MCF 10A (cell line): ENCODE data around the gene PUM2. TPM values are rescaled to one million over a fixed set of nuclear protein-coding genes. Genes with fewer than 3 reads are reported as not detected.
A peak's percentile ranks its signal among the peaks of the same experiment; 100 is the strongest.

Experiments
- BruUV-seq: library from RNA; stranded (reverse); fragments of 400-500 nt; replicated peaks from 2 replicates; lab custom pipeline; 2021; lab: Mats Ljungman, UMichigan
- CTCF ChIA-PET: fragments of 300-600 bp; sonication (Branson Sonifier 250); formaldehyde crosslinking; extraction: SDS; loops from one replicate; lab custom pipeline; 2021; ENCODE audit warnings: antibody characterized with exemption, inconsistent platforms; lab: Yijun Ruan, JAX
- POLR2A ChIA-PET: fragments of 300-600, 350-650 bp; sonication (Branson Sonifier 250); formaldehyde crosslinking; extraction: SDS; loops from one replicate; lab custom pipeline; 2020; ENCODE audit warnings: antibody characterized with exemption, inconsistent platforms; lab: Yijun Ruan, JAX
- DNase-seq: peaks from one replicate; pipeline ENCODE4 v3.0.0-alpha.2; 2018; ENCODE audit not compliant: unreplicated experiment
- H3K27ac Mint-ChIP-seq: one replicate; pipeline ENCODE4 v1.8.0; 2022; ENCODE audit warnings: mild to moderate bottlenecking, low read depth, mixed read lengths; ENCODE audit not compliant: unreplicated experiment
- H3K27me3 Mint-ChIP-seq: one replicate; pipeline ENCODE4 v1.8.0; 2022; ENCODE audit warnings: mixed read lengths; ENCODE audit not compliant: insufficient read depth, unreplicated experiment
- H3K36me3 Mint-ChIP-seq: one replicate; pipeline ENCODE4 v1.8.0; 2022; ENCODE audit warnings: mild to moderate bottlenecking, moderate library complexity, mixed read lengths; ENCODE audit not compliant: insufficient read depth, unreplicated experiment
- H3K4me1 Mint-ChIP-seq: one replicate; pipeline ENCODE4 v1.8.0; 2022; ENCODE audit warnings: mixed read lengths; ENCODE audit not compliant: insufficient read depth, unreplicated experiment
- H3K4me3 Mint-ChIP-seq: one replicate; pipeline ENCODE4 v1.8.0; 2022; ENCODE audit warnings: mild to moderate bottlenecking, moderate library complexity, mixed read lengths; ENCODE audit not compliant: unreplicated experiment
- H3K9me3 Mint-ChIP-seq: one replicate; pipeline ENCODE4 v1.8.0; 2022; ENCODE audit warnings: mixed read lengths; ENCODE audit not compliant: unreplicated experiment
- intact Hi-C: fragments of 100-400 bp; cut with micrococcal nuclease; formaldehyde crosslinking; loops from 2 replicates; pipeline ENCODE4 v1.14.1; 2022
- total RNA-seq: library from RNA; stranded (reverse); gene quantifications from 2 replicates; pipeline ENCODE4 v1.2.3, GENCODE V29; 2022
- TF ChIP-seq, protein P1 (sequence below): fragments of 200-600 bp; IDR thresholded peaks from one replicate; pipeline ENCODE4 v1.8.0; 2022; ENCODE audit warnings: antibody characterized with exemption, mild to moderate bottlenecking; ENCODE audit not compliant: unreplicated experiment

Gene PUM2
- total RNA-seq, 1 experiment from 2014 or later, result 86.7 TPM

DNA sequence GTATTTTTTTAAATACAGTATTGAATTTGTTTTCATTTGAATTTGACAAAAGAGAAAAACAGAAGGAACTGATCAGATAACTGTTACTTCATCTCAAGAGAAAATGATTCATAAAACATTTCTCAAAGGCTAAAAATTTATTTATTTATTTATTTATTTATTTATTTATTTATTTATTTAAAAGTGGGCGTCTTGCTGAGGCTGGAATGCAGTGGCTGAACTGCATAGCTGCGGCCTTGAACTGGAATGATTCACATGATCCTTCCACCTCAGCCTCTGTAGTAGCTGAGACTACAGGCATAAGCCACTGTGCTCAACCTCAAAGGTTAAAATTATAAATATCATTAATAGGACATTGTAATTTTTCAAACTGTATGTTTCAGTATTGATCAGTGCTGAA, 4.5 kb upstream of the PUM2 start:
- intact Hi-C loops, result no loop called here
- H3K27ac Mint-ChIP-seq, result no peak overlapping the region
- CTCF ChIA-PET, result interaction anchor here (0.6 to 2.0 kb wide), 4 partner anchors 13 to 67 kb away, joined by 3 to 7 read pairs (median 4); no protein-coding TSS in a partner anchor
- H3K36me3 Mint-ChIP-seq, result peaks cover 6% of the 10 kb centered on the region
- no TSS peak for BruUV-seq
- TF ChIP-seq, protein P1, sequence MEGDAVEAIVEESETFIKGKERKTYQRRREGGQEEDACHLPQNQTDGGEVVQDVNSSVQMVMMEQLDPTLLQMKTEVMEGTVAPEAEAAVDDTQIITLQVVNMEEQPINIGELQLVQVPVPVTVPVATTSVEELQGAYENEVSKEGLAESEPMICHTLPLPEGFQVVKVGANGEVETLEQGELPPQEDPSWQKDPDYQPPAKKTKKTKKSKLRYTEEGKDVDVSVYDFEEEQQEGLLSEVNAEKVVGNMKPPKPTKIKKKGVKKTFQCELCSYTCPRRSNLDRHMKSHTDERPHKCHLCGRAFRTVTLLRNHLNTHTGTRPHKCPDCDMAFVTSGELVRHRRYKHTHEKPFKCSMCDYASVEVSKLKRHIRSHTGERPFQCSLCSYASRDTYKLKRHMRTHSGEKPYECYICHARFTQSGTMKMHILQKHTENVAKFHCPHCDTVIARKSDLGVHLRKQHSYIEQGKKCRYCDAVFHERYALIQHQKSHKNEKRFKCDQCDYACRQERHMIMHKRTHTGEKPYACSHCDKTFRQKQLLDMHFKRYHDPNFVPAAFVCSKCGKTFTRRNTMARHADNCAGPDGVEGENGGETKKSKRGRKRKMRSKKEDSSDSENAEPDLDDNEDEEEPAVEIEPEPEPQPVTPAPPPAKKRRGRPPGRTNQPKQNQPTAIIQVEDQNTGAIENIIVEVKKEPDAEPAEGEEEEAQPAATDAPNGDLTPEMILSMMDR, result no peak
- POLR2A ChIA-PET, result interaction anchor here (1.0 to 7.3 kb wide), 3 partner anchors 10 to 251 kb away, joined by 3 to 91 read pairs (median 4); no protein-coding TSS in a partner anchor
- H3K4me3 Mint-ChIP-seq, result no peak overlapping the region
- no peaks in the 10 kb centered on the region for H3K27me3 Mint-ChIP-seq
- DNase-seq, result no peak
- no peaks in the 10 kb centered on the region for H3K9me3 Mint-ChIP-seq
- H3K4me1 Mint-ChIP-seq, result peaks cover 10% of the 10 kb centered on the region

DNA sequence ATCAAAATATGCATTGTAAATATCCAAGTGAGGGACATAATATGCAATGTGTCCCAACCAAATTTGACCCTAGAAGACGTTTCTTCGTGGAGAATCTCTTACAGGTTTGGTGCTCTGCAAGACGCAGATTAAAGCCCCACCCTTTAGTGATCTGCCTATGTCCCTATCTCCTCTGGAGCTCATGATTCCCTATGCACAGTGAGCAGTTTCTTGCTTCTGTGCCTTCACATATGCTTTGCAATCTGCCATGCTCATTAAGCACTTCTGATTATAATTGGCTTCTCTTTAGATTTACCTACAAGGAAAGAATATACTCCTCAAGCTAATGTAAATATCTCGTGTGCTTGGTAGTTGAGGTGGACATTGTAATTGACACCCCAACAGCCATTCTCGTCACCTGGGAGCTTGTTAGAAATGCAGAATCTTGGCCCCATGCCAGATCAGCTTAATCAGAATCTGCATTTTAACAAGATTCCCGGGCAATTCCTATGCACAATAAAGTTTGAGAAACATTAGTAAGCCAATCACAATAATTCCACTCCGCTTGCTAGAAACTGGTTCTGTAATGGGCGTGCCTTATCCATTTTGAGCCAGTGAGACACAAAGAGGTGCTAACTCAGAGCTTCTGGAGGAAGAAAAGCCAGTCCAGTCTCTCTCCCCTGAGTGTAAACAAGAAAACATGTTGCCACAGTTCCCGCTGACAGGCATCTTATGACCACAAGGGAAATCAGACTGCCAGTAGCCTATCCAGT, 2.8 kb upstream of the PUM2 start:
- TF ChIP-seq, protein P1, result no peak
- no TSS peak for BruUV-seq
- Mint-ChIP-seq H3K4me1 (peaks cover 14% of the 10 kb centered on the region), H3K27me3 (no peaks in the 10 kb centered on the region), H3K4me3 (no peak overlapping the region), H3K36me3 (peaks cover 2% of the 10 kb centered on the region), H3K27ac (no peak overlapping the region), H3K9me3 (no peaks in the 10 kb centered on the region)
- peak; percentile 21 for DNase-seq
- intact Hi-C loops, result no loop called here
- ChIA-PET POLR2A (interaction anchor here (0.7 to 7.3 kb wide), 4 partner anchors 12 to 463 kb away, joined by 3 to 91 read pairs (median 5); no protein-coding TSS in a partner anchor), CTCF (interaction anchor here (0.6 to 1.2 kb wide), 7 partner anchors 25 to 84 kb away, joined by 3 to 5 read pairs (median 4); no protein-coding TSS in a partner anchor)

DNA sequence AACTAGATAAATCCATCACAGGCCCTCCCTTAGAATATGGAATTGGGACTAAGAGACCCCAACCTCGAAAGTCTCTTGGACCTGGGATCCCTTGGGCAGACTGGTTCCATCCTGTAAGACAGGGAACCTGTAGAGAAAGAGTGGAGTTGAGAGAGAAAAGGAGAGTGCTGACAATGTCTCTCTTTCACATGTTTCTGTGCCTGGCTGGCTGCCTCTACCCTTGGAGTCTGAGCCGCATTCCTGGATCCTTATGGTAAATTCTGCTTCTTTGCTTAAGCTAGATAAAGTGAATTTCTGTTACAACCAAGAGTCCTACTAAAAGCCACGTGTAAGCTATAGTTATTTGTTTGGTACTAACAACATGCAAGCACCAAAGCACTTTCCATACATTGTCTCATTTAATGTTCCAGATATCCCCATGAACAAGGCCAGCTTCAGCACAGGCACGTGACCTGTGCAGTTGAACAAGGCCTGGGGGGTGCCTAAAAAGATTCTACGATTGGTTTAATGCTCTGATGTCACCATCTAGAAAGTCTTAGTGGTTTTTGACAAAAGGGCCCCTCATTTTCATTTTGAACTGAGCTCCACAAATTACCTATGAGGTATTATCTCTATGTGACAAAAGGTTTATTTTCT, 2.1 kb upstream of the PUM2 start:
- Mint-ChIP-seq H3K27me3 (no peaks in the 10 kb centered on the region), H3K4me3 (no peak overlapping the region), H3K27ac (no peak overlapping the region), H3K36me3 (peaks cover 5% of the 10 kb centered on the region), H3K9me3 (no peaks in the 10 kb centered on the region), H3K4me1 (peaks cover 11% of the 10 kb centered on the region)
- intact Hi-C loops, result no loop called here
- DNase-seq, result no peak
- TF ChIP-seq, protein P1, result no peak
- BruUV-seq, result no TSS peak
- ChIA-PET POLR2A (interaction anchor here (1.2 to 7.3 kb wide), 3 partner anchors 12 to 33 kb away, joined by 3 to 91 read pairs (median 7); no protein-coding TSS in a partner anchor), CTCF (interaction anchor here (0.6 to 1.6 kb wide), 9 partner anchors 7 to 572 kb away, joined by 3 to 5 read pairs (median 4); no protein-coding TSS in a partner anchor)

DNA sequence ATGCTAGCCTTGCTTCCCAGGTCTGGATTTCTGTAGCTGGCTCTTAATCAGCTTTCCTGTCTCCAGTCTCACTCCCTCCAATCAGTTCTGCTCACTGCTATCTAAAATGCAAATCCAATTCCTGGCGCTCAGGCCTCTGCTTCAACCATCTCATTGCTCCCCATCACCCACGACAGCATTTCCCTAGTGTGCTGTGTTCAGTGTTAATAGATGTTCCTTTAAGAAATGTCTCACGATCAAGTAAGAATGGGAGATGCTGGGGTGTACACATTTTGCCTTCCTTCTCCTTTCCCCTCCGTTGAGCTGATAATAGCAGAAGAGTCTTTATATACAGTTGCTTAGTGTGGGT, 1.6 kb upstream of the PUM2 start:
- intact Hi-C loops, result no loop called here
- ChIA-PET CTCF (interaction anchor here (0.6 to 1.6 kb wide), 8 partner anchors 8 to 572 kb away, joined by 3 to 5 read pairs (median 4); no protein-coding TSS in a partner anchor), POLR2A (interaction anchor here (0.6 to 7.3 kb wide), 7 partner anchors 13 to 102 kb away, joined by 3 to 91 read pairs (median 4); no protein-coding TSS in a partner anchor)
- BruUV-seq, result no TSS peak
- Mint-ChIP-seq H3K4me1 (peaks cover 11% of the 10 kb centered on the region), H3K9me3 (no peaks in the 10 kb centered on the region), H3K4me3 (no peak overlapping the region), H3K27me3 (no peaks in the 10 kb centered on the region), H3K36me3 (peaks cover 5% of the 10 kb centered on the region), H3K27ac (no peak overlapping the region)
- TF ChIP-seq, protein P1, result no peak
- DNase-seq, result no peak
